Activated naive CD8-positive, alpha-beta T cell treated with anti-CD3 and anti-CD28 coated beads, Interleukin-2, amount 10 ng/mL, durations not matched to agents 7 days and 5 days (primary cell): ENCODE measurements around the gene PCDH11Y. TPM values are rescaled to one million over a fixed set of nuclear protein-coding genes. Genes with fewer than 3 reads are reported as not detected.
A peak's percentile ranks its signal among the peaks of the same experiment; 100 is the strongest.
"Not testable (repeated sequence)": the region's sequence is repeated elsewhere in the genome, so short reads cannot be mapped to it uniquely, and the experiment has no call there.

Experiments
- ATAC-seq: fragments of 150-1000 bp; cut with Tn5 transposase; one replicate; pipeline ENCODE4 v1.10.0; 2021; ENCODE audit warnings: low read depth, moderate library complexity
- POLR2A ChIA-PET: fragments of 350-600 bp; sonication (Branson Sonifier 250); formaldehyde crosslinking; loops from one replicate; lab custom pipeline; 2021; ENCODE audit warnings: antibody characterized with exemption; lab: Charles Lee
- DNase-seq: peaks from one replicate; pipeline ENCODE4 v3.0.0; 2021
- H3K27ac Mint-ChIP-seq: one replicate; pipeline ENCODE4 v1.8.0; 2022; ENCODE audit warnings: mild to moderate bottlenecking, mixed read lengths
- H3K27me3 Mint-ChIP-seq: one replicate; pipeline ENCODE4 v1.8.0; 2022; ENCODE audit warnings: mild to moderate bottlenecking, moderate library complexity, mixed read lengths
- H3K36me3 Mint-ChIP-seq: one replicate; pipeline ENCODE4 v1.8.0; 2021; ENCODE audit warnings: mild to moderate bottlenecking, mixed read lengths
- H3K4me1 Mint-ChIP-seq: one replicate; pipeline ENCODE4 v1.8.0; 2021; ENCODE audit warnings: mixed read lengths
- H3K4me3 Mint-ChIP-seq: one replicate; pipeline ENCODE4 v1.8.0; 2022; ENCODE audit warnings: mild to moderate bottlenecking, moderate library complexity, mixed read lengths
- H3K9me3 Mint-ChIP-seq: one replicate; pipeline ENCODE4 v1.8.0; 2021; ENCODE audit warnings: mixed read lengths
- total RNA-seq, 2 experiments: library from RNA; stranded (reverse); gene quantifications; one replicate each; pipeline ENCODE4 v1.2.3, GENCODE V29; 2021

Gene PCDH11Y, protein sequence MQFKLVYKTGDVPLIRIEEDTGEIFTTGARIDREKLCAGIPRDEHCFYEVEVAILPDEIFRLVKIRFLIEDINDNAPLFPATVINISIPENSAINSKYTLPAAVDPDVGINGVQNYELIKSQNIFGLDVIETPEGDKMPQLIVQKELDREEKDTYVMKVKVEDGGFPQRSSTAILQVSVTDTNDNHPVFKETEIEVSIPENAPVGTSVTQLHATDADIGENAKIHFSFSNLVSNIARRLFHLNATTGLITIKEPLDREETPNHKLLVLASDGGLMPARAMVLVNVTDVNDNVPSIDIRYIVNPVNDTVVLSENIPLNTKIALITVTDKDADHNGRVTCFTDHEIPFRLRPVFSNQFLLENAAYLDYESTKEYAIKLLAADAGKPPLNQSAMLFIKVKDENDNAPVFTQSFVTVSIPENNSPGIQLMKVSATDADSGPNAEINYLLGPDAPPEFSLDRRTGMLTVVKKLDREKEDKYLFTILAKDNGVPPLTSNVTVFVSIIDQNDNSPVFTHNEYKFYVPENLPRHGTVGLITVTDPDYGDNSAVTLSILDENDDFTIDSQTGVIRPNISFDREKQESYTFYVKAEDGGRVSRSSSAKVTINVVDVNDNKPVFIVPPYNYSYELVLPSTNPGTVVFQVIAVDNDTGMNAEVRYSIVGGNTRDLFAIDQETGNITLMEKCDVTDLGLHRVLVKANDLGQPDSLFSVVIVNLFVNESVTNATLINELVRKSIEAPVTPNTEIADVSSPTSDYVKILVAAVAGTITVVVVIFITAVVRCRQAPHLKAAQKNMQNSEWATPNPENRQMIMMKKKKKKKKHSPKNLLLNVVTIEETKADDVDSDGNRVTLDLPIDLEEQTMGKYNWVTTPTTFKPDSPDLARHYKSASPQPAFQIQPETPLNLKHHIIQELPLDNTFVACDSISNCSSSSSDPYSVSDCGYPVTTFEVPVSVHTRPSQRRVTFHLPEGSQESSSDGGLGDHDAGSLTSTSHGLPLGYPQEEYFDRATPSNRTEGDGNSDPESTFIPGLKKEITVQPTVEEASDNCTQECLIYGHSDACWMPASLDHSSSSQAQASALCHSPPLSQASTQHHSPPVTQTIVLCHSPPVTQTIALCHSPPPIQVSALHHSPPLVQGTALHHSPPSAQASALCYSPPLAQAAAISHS (N-terminal part only)
- not detected for total RNA-seq

DNA sequence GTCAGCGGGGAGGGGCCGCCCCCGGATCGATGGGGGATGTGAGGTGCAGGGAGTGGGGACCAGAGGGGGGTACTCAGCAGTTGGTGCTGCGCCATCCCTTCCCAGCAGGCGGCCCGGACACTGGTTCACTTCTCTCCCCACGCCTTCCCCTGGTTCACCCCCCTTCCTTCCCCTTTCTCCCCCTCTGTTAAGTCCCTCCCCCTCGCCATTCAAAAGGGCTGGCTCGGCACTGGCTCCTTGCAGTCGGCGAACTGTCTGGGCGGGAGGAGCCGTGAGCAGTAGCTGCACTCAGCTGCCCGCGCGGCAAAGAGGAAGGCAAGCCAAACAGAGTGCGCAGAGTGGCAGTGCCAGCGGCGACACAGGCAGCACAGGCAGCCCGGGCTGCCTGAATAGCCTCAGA, at the start of gene PCDH11Y:
TSS of gene PCDH11Y (plus strand) at position 240 of the 400 bp plus-strand sequence. CDS start 56,804 bp downstream, outside the sequence.
- H3K4me1 Mint-ChIP-seq, ATAC-seq, H3K9me3 Mint-ChIP-seq, DNase-seq, H3K27me3 Mint-ChIP-seq, H3K36me3 Mint-ChIP-seq, POLR2A ChIA-PET, H3K27ac Mint-ChIP-seq, H3K4me3 Mint-ChIP-seq: not testable (repeated sequence)

DNA sequence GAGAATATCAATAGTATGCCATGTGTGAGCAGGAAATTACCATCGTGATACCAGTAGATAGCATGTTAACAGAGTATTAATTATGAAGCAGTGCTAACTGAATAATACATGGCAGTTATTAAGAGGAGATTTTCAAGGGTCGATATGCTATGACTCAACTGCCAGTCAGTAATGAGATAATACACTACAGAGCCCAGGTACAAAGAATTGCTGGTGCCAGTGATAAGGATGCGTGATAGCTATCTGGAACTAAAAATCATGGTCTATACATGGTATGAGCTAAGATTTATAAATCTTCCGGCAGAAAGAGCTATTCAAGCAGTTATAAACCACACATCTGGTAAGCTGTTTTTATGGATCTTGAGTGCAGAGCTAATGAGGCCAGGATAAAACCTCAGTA, 32.2 kb upstream of the PCDH11Y start:
- DNase-seq, H3K27me3 Mint-ChIP-seq, POLR2A ChIA-PET, ATAC-seq, H3K9me3 Mint-ChIP-seq, H3K36me3 Mint-ChIP-seq, H3K27ac Mint-ChIP-seq, H3K4me3 Mint-ChIP-seq, H3K4me1 Mint-ChIP-seq: not testable (repeated sequence)

DNA sequence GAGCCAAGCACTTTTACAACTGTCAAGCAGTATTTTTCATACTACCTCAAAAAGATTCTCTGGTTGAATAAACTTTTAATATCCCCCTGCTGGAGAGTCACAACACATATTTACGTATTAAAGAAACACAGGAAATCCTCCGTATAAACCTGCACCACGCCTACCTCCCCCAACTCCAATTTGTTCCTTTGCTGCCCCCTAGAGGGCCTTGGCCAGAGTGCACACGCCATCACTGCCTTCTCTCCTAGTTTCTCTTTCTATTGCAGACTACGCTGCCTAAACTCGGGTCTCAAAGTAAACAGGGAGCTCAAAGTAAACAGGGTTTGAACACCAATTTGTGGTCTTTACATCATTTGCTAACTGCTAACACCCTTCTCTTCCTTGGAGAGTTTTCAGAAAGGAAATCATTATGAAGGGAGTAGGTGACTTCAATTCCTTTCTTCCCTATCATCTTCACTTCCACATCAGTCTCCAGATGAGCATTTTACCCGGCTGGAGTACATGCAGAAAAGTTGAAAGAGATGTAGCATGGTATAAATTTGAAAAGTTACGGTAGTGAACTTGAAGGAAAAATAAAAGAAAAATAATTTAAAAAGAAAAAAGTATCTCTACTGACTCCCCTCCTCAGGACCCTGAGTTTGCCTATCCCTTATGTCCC, 8.2 kb upstream of the PCDH11Y start:
- H3K27ac Mint-ChIP-seq, DNase-seq, H3K4me3 Mint-ChIP-seq, H3K9me3 Mint-ChIP-seq, H3K27me3 Mint-ChIP-seq, H3K36me3 Mint-ChIP-seq, POLR2A ChIA-PET, H3K4me1 Mint-ChIP-seq: not testable (repeated sequence)
- peak; percentile 90 for ATAC-seq

DNA sequence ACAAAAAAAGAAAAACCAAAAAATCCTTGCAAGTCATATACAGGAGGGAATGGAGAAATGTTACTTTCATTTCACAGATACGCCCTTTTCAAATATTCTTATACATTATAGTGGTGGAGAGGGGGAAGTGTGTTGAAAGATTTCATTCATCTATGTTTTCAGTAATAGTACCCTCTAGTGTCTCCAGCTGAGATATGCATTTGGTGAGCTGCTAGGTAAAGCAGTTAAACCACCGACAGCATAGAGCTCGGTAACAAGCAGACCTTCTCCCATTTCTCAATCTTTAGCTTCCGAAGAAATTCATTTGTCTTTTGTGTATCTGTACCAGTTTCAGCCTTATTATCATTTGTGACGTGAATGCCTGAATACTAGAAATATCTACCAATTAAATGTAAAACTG, 5.2 kb upstream of the PCDH11Y start:
- POLR2A ChIA-PET, H3K9me3 Mint-ChIP-seq, H3K27ac Mint-ChIP-seq, H3K36me3 Mint-ChIP-seq, H3K4me1 Mint-ChIP-seq, DNase-seq, ATAC-seq, H3K4me3 Mint-ChIP-seq, H3K27me3 Mint-ChIP-seq: not testable (repeated sequence)

DNA sequence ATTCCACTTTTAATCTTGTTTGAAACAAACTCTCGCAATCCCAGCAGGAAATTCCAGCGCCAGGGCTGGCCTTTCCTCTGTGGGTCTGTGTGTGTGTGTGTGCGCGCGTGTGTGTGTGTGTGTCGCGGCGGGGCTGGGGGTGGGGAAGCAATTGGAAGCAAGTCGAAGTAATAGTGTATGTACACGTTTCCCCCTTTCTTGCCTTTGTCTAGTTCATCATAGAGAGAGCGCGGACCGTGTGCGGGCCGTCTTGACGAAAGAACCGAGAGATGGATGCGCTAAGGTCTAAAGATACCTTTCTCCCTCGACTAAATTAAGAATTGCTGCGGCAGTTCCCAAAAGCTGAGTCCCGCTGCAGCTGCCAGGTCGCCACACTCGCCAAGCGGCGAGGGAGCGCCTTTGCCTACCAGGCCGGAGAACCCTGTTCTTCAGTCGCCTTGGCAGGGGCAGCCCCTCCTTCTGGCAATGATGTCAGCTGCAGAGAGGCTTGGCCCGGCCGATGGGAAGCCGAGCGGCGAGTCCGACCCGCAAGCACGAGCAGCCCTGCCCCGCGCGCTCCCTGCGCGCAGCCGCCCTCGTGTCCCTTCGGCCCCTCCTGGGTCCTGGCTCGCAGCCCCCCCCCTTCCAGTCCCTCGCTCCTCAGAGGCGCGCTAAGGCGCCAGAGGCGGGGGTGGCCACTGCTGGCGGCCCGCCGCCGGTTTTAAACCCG, 2.5 kb downstream of the PCDH11Y start:
- ATAC-seq, H3K27me3 Mint-ChIP-seq, H3K4me3 Mint-ChIP-seq, DNase-seq, POLR2A ChIA-PET, H3K4me1 Mint-ChIP-seq, H3K36me3 Mint-ChIP-seq, H3K27ac Mint-ChIP-seq, H3K9me3 Mint-ChIP-seq: not testable (repeated sequence)

DNA sequence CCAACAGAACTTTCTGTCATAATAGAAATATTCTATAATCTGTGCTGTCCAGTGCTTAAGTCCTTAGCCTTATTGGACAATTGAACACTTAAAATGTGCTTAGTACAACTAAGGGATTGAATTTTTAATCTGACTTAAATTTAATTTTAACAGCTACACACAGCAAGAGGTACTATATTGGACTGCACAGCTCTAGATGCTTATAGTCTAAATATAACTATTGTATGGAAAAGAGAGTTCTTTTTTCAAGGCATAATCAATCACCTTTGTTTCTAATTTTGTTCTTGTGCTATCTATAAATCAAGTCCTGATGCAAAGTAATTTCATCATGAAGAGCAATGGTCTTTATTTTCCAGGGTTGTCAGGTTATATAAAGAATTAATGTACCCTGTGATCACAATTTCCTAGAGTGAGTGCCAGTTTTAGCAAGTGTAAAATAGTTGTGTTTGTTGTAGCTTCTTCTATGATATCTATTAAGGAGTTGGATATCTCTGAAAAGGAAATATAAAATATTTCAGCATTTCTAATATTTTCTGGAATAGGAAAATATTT, 39.0 kb downstream of the PCDH11Y start:
- H3K36me3 Mint-ChIP-seq, H3K9me3 Mint-ChIP-seq, H3K27me3 Mint-ChIP-seq, POLR2A ChIA-PET, ATAC-seq, DNase-seq, H3K4me1 Mint-ChIP-seq, H3K27ac Mint-ChIP-seq, H3K4me3 Mint-ChIP-seq: not testable (repeated sequence)

DNA sequence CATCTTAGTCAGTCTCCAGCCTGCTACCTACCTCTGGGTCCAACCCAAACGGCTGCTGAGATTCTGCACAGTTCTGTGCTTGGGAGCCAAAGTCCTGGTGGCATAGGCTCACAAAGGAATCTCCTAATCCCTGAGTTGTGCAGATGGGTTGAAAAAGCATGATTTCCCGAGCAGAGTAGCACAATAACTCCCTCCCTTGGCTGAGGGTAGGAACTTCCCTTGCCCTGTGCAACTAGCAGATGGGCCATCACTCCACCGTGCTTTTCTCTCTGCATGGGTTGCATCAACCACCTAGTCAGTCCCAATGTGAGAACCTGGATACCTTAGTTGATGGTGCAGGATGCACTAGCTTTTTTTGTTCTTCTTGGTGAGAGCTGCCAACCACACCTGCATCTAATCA, 82.9 kb downstream of the PCDH11Y start:
- DNase-seq, H3K4me1 Mint-ChIP-seq, H3K27ac Mint-ChIP-seq, H3K36me3 Mint-ChIP-seq, H3K27me3 Mint-ChIP-seq, H3K9me3 Mint-ChIP-seq, ATAC-seq, POLR2A ChIA-PET, H3K4me3 Mint-ChIP-seq: not testable (repeated sequence)

DNA sequence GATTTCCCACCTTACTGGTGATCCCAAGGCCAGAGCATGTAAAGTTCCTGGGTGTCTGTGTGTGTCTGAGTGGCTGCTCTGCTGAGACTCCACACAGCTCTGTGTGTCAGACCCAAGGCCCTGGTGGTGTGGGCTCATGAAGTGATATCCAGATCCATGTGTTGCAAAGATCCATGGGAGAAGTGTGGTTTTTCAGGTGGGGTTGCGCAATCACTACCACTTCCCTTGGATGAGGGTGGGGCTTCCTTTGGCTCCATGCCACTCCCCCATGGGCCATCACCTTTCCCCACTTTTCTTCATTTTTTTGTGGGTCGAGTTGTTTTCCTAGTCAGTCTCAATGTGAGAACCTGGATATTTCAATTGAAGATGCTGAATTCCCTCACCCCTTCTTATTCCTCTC, 182.9 kb downstream of the PCDH11Y start:
- H3K4me3 Mint-ChIP-seq, DNase-seq, H3K9me3 Mint-ChIP-seq, H3K27ac Mint-ChIP-seq, H3K36me3 Mint-ChIP-seq, ATAC-seq, H3K4me1 Mint-ChIP-seq, H3K27me3 Mint-ChIP-seq, POLR2A ChIA-PET: not testable (repeated sequence)

DNA sequence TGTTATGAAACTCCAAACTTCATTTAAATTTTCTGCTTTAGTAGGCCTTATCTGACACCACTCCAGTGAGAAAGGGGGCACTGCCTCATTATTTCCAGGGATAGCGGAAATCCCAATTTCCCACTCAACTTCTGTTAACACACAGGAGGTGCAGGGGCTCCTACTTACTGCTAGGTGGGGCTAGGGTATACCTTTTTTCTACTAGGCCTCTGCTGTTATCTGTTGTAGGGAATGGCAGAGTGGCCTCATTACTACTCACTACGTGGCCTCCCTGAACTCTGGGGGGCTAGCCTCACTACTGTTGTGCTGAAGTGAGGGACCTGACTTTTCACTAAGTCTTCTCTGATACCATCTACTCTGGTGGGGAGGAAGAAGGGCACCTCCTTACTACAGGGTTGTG, 215.0 kb downstream of the PCDH11Y start:
- H3K36me3 Mint-ChIP-seq, H3K4me1 Mint-ChIP-seq, H3K27ac Mint-ChIP-seq, DNase-seq, ATAC-seq, H3K4me3 Mint-ChIP-seq, H3K27me3 Mint-ChIP-seq, H3K9me3 Mint-ChIP-seq, POLR2A ChIA-PET: not testable (repeated sequence)

DNA sequence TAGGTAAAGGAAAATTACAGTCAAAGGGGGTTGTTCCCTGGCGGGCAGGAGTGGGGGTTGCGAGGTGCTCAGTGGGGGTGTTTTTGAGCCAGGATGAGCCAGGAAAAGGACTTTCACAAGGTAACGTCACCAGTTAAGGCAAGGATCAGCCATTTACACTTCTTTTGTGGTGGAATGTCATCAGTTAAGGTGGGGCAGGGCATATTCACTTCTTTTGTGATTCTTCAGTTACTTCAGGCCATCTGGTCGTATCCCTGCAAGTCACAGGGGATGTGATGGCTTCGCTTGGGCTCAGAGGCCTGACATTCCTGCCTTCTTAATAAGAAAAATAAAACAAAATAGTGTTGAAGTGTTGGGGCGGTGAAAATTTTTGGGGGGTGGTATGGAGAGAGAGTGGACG, 324.8 kb downstream of the PCDH11Y start:
- POLR2A ChIA-PET, H3K9me3 Mint-ChIP-seq, H3K27ac Mint-ChIP-seq, H3K27me3 Mint-ChIP-seq, ATAC-seq, H3K36me3 Mint-ChIP-seq, H3K4me3 Mint-ChIP-seq, DNase-seq, H3K4me1 Mint-ChIP-seq: not testable (repeated sequence)

DNA sequence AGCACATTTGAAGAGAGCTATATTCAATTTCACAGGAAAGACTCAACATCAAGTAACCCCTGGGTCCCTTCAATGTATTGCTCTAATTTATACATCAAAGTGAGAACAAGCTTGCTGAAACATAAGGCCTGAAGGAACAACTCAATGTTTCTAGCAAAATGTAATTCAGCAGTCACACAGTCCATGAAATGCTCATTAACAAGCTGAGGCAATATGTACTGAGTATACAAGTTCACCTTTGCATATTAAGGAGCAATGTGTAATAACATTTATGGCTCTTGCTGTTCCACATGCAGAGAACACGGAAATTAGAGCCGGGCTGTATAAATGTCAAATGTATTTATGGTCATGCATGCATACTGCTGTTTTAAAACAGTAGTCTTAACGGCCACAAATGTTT, 342.1 kb downstream of the PCDH11Y start:
- H3K27ac Mint-ChIP-seq, POLR2A ChIA-PET, DNase-seq, H3K27me3 Mint-ChIP-seq, H3K36me3 Mint-ChIP-seq, H3K4me3 Mint-ChIP-seq, ATAC-seq, H3K9me3 Mint-ChIP-seq, H3K4me1 Mint-ChIP-seq: not testable (repeated sequence)

DNA sequence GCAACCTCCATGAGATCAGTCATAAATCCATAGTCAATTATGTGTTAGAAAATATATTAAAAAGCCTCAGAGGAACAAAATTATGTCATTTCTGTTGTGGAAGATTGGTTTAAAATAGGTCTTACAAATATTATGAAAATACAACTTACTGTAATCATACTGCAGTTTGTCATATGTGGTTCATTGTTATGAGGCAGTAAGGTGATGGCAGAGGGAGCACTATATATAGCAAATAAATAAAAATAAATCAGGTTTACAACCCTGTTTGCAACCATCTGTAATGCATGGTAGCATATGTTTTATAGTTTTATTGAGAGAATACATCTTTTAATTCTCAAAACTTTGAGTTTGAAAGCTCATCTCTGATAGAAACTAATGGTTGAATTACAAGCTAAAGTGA, 543.6 kb downstream of the PCDH11Y start:
- H3K27ac Mint-ChIP-seq, H3K27me3 Mint-ChIP-seq, DNase-seq, H3K36me3 Mint-ChIP-seq, H3K4me3 Mint-ChIP-seq, H3K4me1 Mint-ChIP-seq, H3K9me3 Mint-ChIP-seq, ATAC-seq, POLR2A ChIA-PET: not testable (repeated sequence)
